ENCODE measurements around the gene IGFBPL1.
"Not testable (repeated sequence)": the region's sequence is repeated elsewhere in the genome, so short reads cannot be mapped to it uniquely, and the experiment has no call there.

Gene IGFBPL1

GRCh38 chr9:38394416-38394815 lies 29.8 kb downstream of the IGFBPL1 start:
- DNase-seq, result no peak

GRCh38 chr9:38393128-38393796 lies 31.0 kb downstream of the IGFBPL1 start:
- DNase-seq, result no peak

GRCh38 chr9:38392235-38393127 lies 31.8 kb downstream of the IGFBPL1 start, which contains the start of gene ALDH1B1:
TSS of gene ALDH1B1 (plus strand) at chr9:38392702. CDS start at chr9:38395749, 3,047 bp downstream.
- peak; percentile 71 for DNase-seq

GRCh38 chr9:38391278-38392118 lies 32.8 kb downstream of the IGFBPL1 start:
- no peak for DNase-seq

GRCh38 chr9:38390851-38391250 lies 33.4 kb downstream of the IGFBPL1 start:
- DNase-seq, result no peak

GRCh38 chr9:38390442-38390841 lies 33.8 kb downstream of the IGFBPL1 start:
- peak; percentile 22 for DNase-seq

- no peak for DNase-seq
These were observed 34.9 kb downstream of the IGFBPL1 start for GRCh38 chr9:38389313-38389712.

GRCh38 chr9:38388283-38389223 lies 35.7 kb downstream of the IGFBPL1 start:
- peak; percentile 76 for DNase-seq

- no peak for DNase-seq
These were observed 36.5 kb downstream of the IGFBPL1 start for GRCh38 chr9:38387751-38388150.

GRCh38 chr9:38387066-38387465 lies 37.2 kb downstream of the IGFBPL1 start:
- DNase-seq, result no peak

GRCh38 chr9:38386319-38386895 lies 37.8 kb downstream of the IGFBPL1 start:
- DNase-seq, result no peak

GRCh38 chr9:38385896-38386295 lies 38.4 kb downstream of the IGFBPL1 start:
- no peak for DNase-seq

GRCh38 chr9:38384990-38385848 lies 39.0 kb downstream of the IGFBPL1 start:
- DNase-seq, result no peak

GRCh38 chr9:38382141-38382540 lies 42.1 kb downstream of the IGFBPL1 start:
- no peak for DNase-seq

- DNase-seq, result no peak
These were observed 43.3 kb downstream of the IGFBPL1 start for GRCh38 chr9:38380872-38381534.

- no peak for DNase-seq
These were observed 43.9 kb downstream of the IGFBPL1 start for GRCh38 chr9:38380230-38380871.

- not testable (repeated sequence) for DNase-seq
These were observed 46.7 kb downstream of the IGFBPL1 start for GRCh38 chr9:38377336-38378083.

GRCh38 chr9:38376021-38376670 lies 48.1 kb downstream of the IGFBPL1 start:
- no peak for DNase-seq
